Measurements from ENCODE around the gene C18orf63.

DNA sequence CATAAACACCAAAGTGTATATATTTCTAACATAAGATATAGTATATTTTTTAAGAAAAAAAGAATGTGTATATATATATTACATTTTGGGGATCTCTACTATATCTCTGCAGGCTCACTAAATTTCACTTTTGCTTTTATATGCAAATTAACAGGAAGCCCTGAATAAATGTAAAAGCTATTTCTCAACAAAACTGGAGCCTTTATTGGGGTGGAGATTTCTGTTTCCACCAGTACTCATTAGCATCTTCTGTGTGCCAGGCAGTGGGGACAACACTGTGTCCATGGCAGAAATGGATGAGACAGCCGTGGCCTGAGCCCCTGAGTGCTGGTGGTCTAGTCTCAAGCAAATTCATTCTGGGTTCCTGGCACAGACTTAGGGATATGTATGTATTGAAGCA is 41.3 kb downstream of the C18orf63 start:
- TF ChIP-seq, protein P1, sequence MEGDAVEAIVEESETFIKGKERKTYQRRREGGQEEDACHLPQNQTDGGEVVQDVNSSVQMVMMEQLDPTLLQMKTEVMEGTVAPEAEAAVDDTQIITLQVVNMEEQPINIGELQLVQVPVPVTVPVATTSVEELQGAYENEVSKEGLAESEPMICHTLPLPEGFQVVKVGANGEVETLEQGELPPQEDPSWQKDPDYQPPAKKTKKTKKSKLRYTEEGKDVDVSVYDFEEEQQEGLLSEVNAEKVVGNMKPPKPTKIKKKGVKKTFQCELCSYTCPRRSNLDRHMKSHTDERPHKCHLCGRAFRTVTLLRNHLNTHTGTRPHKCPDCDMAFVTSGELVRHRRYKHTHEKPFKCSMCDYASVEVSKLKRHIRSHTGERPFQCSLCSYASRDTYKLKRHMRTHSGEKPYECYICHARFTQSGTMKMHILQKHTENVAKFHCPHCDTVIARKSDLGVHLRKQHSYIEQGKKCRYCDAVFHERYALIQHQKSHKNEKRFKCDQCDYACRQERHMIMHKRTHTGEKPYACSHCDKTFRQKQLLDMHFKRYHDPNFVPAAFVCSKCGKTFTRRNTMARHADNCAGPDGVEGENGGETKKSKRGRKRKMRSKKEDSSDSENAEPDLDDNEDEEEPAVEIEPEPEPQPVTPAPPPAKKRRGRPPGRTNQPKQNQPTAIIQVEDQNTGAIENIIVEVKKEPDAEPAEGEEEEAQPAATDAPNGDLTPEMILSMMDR (optimal IDR thresholded peaks at IDR 0.05 in 1 of 3, IDR thresholded peaks at IDR 0.05 in 1 of 3, conservative IDR thresholded peaks at IDR 0.05 in 1 of 3; ENCODE audit: extremely low read depth in 1 of 3, insufficient read depth in 2 of 3, low read length in 3 of 3), result no peak
- TF ChIP-seq EZH2 (IDR thresholded peaks at IDR 0.05; ENCODE audit: low read length), result no peak

All from keratinocyte (primary cell).